IMR-90 (cell line): ENCODE measurements around the gene ATP5PO. TPM values are rescaled to one million over a fixed set of nuclear protein-coding genes. Genes with fewer than 3 reads are reported as not detected.

Source experiments
- ATAC-seq: fragments of 200-7000 bp; cut with Tn5 transposase; 2 replicates; pipeline ENCODE4 v1.9.1; 2020; ENCODE audit warnings: low read depth, mild to moderate bottlenecking, moderate library complexity
- BruUV-seq: library from RNA; stranded (reverse); fragments of 400-500 nt; replicated peaks from 2 replicates; lab custom pipeline; 2021; lab: Mats Ljungman, UMichigan
- CTCF ChIA-PET: fragments of 300-600 bp; formaldehyde crosslinking; extraction: SDS; loops from one replicate; lab custom pipeline; 2021; ENCODE audit warnings: antibody characterized with exemption; lab: Yijun Ruan, JAX
- POLR2A ChIA-PET: fragments of 300-600 bp; sonication (Branson Sonifier 250); formaldehyde crosslinking; loops from one replicate; lab custom pipeline; 2022; ENCODE audit warnings: antibody characterized with exemption; ENCODE audit not compliant: unreplicated experiment; lab: Charles Lee
- DNase-seq: peaks from one replicate; pipeline ENCODE4 v3.0.0; 2013
- H2AFZ ChIP-seq: replicated peaks from 2 replicates; pipeline ENCODE3; 2013; ENCODE audit warnings: low read length, mild to moderate bottlenecking; ENCODE audit not compliant: poor library complexity
- H2AK5ac ChIP-seq: 2 replicates; pipeline ENCODE4 v1.6.1; 2013; ENCODE audit warnings: low read depth, low read length, inconsistent platforms
- H2AK9ac ChIP-seq: replicated peaks from 2 replicates; pipeline ENCODE3; 2013; ENCODE audit warnings: mild to moderate bottlenecking, low read depth, low read length, moderate library complexity; ENCODE audit not compliant: poor library complexity
- H2BK120ac ChIP-seq: 2 replicates; pipeline ENCODE4 v1.6.1; 2013; ENCODE audit warnings: low read depth, low read length, inconsistent platforms
- H2BK15ac ChIP-seq: 3 replicates; pipeline ENCODE4 v1.6.1; 2013; ENCODE audit warnings: low read depth, low read length, inconsistent platforms
- H2BK20ac ChIP-seq: 2 replicates; pipeline ENCODE4 v1.6.1; 2013; ENCODE audit warnings: low read depth, mild to moderate bottlenecking, inconsistent platforms, low read length, moderate library complexity
- H2BK5ac ChIP-seq: 2 replicates; pipeline ENCODE4 v1.6.1; 2013; ENCODE audit warnings: mild to moderate bottlenecking, low read depth, low read length, inconsistent platforms; ENCODE audit not compliant: poor library complexity, severe bottlenecking
- H3K14ac ChIP-seq: replicated peaks from 2 replicates; pipeline ENCODE4 v1.6.1; 2013; ENCODE audit warnings: low read depth, low read length, inconsistent platforms
- H3K18ac ChIP-seq: 2 replicates; pipeline ENCODE4 v1.6.1; 2013; ENCODE audit warnings: low read depth, low read length, control low read depth
- H3K23ac ChIP-seq: 2 replicates; pipeline ENCODE4 v1.6.1; 2013; ENCODE audit warnings: low read depth, low read length, inconsistent platforms
- H3K27ac ChIP-seq: 2 replicates; pipeline ENCODE4 v1.5.1; 2013; ENCODE audit warnings: mild to moderate bottlenecking, control low read depth, low read length; ENCODE audit not compliant: insufficient read depth
- H3K27me3 ChIP-seq: 2 replicates; pipeline ENCODE4 v1.6.1; 2013; ENCODE audit warnings: low read length; ENCODE audit not compliant: control insufficient read depth, insufficient read depth
- H3K36me3 ChIP-seq: 2 replicates; pipeline ENCODE4 v1.6.1; 2013; ENCODE audit warnings: low read length, mixed read lengths; ENCODE audit not compliant: control insufficient read depth, insufficient read depth
- H3K4ac ChIP-seq: 2 replicates; pipeline ENCODE4 v1.6.1; 2013; ENCODE audit warnings: low read depth, low read length, inconsistent platforms
- H3K4me1 ChIP-seq: 2 replicates; pipeline ENCODE4 v1.6.1; 2013; ENCODE audit warnings: low read length, mixed read lengths; ENCODE audit not compliant: control insufficient read depth, insufficient read depth
- H3K4me2 ChIP-seq: 2 replicates; pipeline ENCODE4 v1.6.1; 2013; ENCODE audit warnings: low read depth, mild to moderate bottlenecking, control low read depth, low read length, moderate library complexity
- H3K4me3 ChIP-seq: 2 replicates; pipeline ENCODE4 v1.5.1; 2013; ENCODE audit warnings: low read depth, mild to moderate bottlenecking, control low read depth, low read length, moderate library complexity; ENCODE audit not compliant: insufficient read depth
- H3K56ac ChIP-seq: 2 replicates; pipeline ENCODE4 v1.6.1; 2013; ENCODE audit warnings: low read length, inconsistent platforms; ENCODE audit not compliant: insufficient read depth; ENCODE audit errors: extremely low read depth
- H3K79me1 ChIP-seq, 2 experiments: 2 replicates each; pipeline ENCODE4 v1.6.1; 2013; ENCODE audit warnings: low read length in 2 of 2, inconsistent platforms in 1 of 2, low read depth in 1 of 2
- H3K9ac ChIP-seq: 2 replicates; pipeline ENCODE4 v1.6.1; 2013; ENCODE audit warnings: low read depth, low read length, control low read depth
- H3K9me1 ChIP-seq: 2 replicates; pipeline ENCODE4 v1.6.1; 2013; ENCODE audit warnings: low read length, inconsistent platforms; ENCODE audit not compliant: insufficient read depth
- H3K9me3 ChIP-seq: 2 replicates; pipeline ENCODE4 v1.6.1; 2013; ENCODE audit warnings: low read length; ENCODE audit not compliant: control insufficient read depth, insufficient read depth
- H4K20me1 ChIP-seq: 2 replicates; pipeline ENCODE4 v1.6.1; 2013; ENCODE audit warnings: low read length, inconsistent platforms; ENCODE audit not compliant: insufficient read depth
- H4K5ac ChIP-seq: 2 replicates; pipeline ENCODE4 v1.6.1; 2013; ENCODE audit warnings: mild to moderate bottlenecking, low read depth, low read length, control low read depth
- H4K8ac ChIP-seq, 2 experiments: 2 replicates each; pipeline ENCODE4 v1.6.1; 2013; ENCODE audit warnings: low read depth in 2 of 2, low read length in 2 of 2, control low read depth in 1 of 2, inconsistent platforms in 1 of 2
- H4K91ac ChIP-seq: 2 replicates; pipeline ENCODE4 v1.6.1; 2013; ENCODE audit warnings: low read depth, low read length, inconsistent platforms; ENCODE audit not compliant: insufficient read depth
- CHD1 ChIP-seq: IDR thresholded peaks from 2 replicates; pipeline ENCODE4 v1.6.1; 2012; ENCODE audit warnings: low read depth, low read length, improper control_type of control experiment
- CTCF ChIP-seq: conservative IDR thresholded peaks from 2 replicates; pipeline ENCODE4 v1.5.1; 2012; ENCODE audit warnings: mild to moderate bottlenecking, low read depth, low read length, improper control_type of control experiment
- ELK1 ChIP-seq: fragments of 150-350 bp; IDR thresholded peaks from 2 replicates; pipeline ENCODE4 v1.6.1; 2016; ENCODE audit warnings: low read depth, mild to moderate bottlenecking, low read length, moderate library complexity, borderline replicate concordance
- MAZ ChIP-seq: IDR thresholded peaks from 2 replicates; pipeline ENCODE4 v1.6.1; 2012; ENCODE audit warnings: low read depth, mild to moderate bottlenecking, low read length, improper control_type of control experiment, moderate library complexity, borderline replicate concordance
- WGBS, 2 experiments: methylation state at CpG; one replicate each; pipeline versions ENCODE4 v1.1.5 to v1.1.7; 2013; ENCODE audit warnings: missing lambda C conversion rate in 2 of 2; ENCODE audit not compliant: insufficient read length in 1 of 2; ENCODE audit errors: extremely low coverage in 2 of 2; 5-methylcytosine and 5-hydroxymethylcytosine counted together
- dilution Hi-C: fragments of 300-500 bp; cut with HindIII; formaldehyde crosslinking; loops from one replicate; pipeline ENCODE4 v1.14.3; 2018; ENCODE audit warnings: low sequenced_read_pairs; ENCODE audit not compliant: unreplicated experiment
- in situ Hi-C: fragments of 300-500 bp; cut with MboI; formaldehyde crosslinking; loops from 3 replicates; pipeline ENCODE4 v1.14.3; 2019; ENCODE audit warnings: low sequenced_read_pairs, inconsistent platforms, mixed read lengths
- intact Hi-C: fragments of 100-400 bp; cut with micrococcal nuclease; formaldehyde crosslinking; loops from 2 replicates; pipeline ENCODE4 v1.10.0; 2022
- polyA plus RNA-seq, 3 experiments: library from polyadenylated mRNA; depleted of rRNA; stranded (reverse); fragments of >200 nt; gene quantifications; 2 replicates each; pipeline ENCODE4 v1.2.3, GENCODE V29; 2012; ENCODE audit warnings: low replicate concordance in 1 of 3
- total RNA-seq: library from RNA; depleted of rRNA; stranded (reverse); fragments of >200 nt; gene quantifications from 2 replicates; pipeline ENCODE4 v1.2.3, GENCODE V29; 2012

ATP5PO gene
- total and polyA plus RNA-seq, 2 of the 4 experiments (the other 2 are of a cell fraction), result 237 to 250 TPM

GRCh38 chr21:33872881-33873515 lies 42.6 kb downstream of the ATP5PO start:
- intact Hi-C loops (no loop called here), in situ Hi-C loops (no loop called here), dilution Hi-C loops (no loop called here)
- H3K4me3 ChIP-seq, result no peak overlapping the region
- no TSS peak for BruUV-seq
- WGBS, 2 experiments, result 70% methylated on average over 2 of the region's 4 CpGs; no CpG with 5 or more reads in 1 of the 2 experiments
- 0 out of 2 replicates have a peak, but pooled peaks cover 3% of the 10 kb centered on the region for H3K4me1 ChIP-seq
- H2AK9ac ChIP-seq, result no peak overlapping the region
- no peak overlapping the region for H3K27ac ChIP-seq
- ATAC-seq (no peak), DNase-seq (no peak)
- H3K9me3 ChIP-seq, result no peaks in the 10 kb centered on the region
- H3K18ac ChIP-seq, result no peak overlapping the region
- H3K36me3 ChIP-seq, result no peaks in the 10 kb centered on the region
- no peak for TF ChIP-seq ELK1
- no peak for TF ChIP-seq CHD1
- no peak for TF ChIP-seq MAZ
- TF ChIP-seq CTCF, result no peak
- H2BK20ac ChIP-seq, result no peak overlapping the region
- H2BK5ac ChIP-seq, result no peak overlapping the region
- no peak overlapping the region for H4K91ac ChIP-seq
- no peaks in the 10 kb centered on the region for H4K20me1 ChIP-seq
- no peak overlapping the region for H3K4ac ChIP-seq
- no peak overlapping the region for H2BK120ac ChIP-seq
- H3K27me3 ChIP-seq, result peaks cover 1% of the 10 kb centered on the region; the same call in 1 of the 2 replicates
- no peak overlapping the region for H3K14ac ChIP-seq
- H2BK15ac ChIP-seq, result no peak overlapping the region
- no peaks in the 10 kb centered on the region; the same call in 1 of the 2 replicates for H3K9me1 ChIP-seq
- no peak overlapping the region for H3K23ac ChIP-seq
- POLR2A ChIA-PET, result no interaction called here
- no peak overlapping the region for H2AK5ac ChIP-seq
- no peak overlapping the region for H2AFZ ChIP-seq
- no peak overlapping the region for H4K5ac ChIP-seq
- no peak overlapping the region for H4K8ac ChIP-seq
- no peak overlapping the region for H3K4me2 ChIP-seq
- H3K79me1 ChIP-seq, result no peaks in the 10 kb centered on the region
- no peak overlapping the region for H3K56ac ChIP-seq
- H3K9ac ChIP-seq, result no peak overlapping the region
- CTCF ChIA-PET, result no interaction called here
